ENCODE data around the gene CELF4.

The CELF4 gene

GRCh38 chr18:37249171-37249886, 316.3 kb downstream of the CELF4 start:
- DNase-seq: no peak

DNA sequence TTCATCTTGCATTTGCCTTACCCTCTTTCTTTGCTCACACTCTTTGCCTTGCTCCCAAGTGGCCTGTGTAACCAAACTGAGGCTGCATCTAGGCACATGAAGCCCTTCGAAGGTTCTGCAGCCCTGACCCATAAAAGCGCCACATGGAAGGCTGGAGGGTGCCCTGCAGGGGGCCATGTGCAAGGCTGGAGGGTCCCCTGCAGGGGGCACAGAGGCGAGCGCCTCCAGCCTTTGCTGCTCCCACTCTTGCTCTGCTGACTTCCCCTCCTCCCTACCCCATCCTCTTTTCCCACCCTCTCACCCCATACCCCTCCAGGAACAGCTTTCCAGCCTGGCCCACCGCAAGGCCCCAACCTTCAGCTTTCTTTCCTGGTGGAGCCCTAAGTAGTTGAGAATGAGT, 317.3 kb downstream of the CELF4 start:
- no peak for DNase-seq

- no peak for DNase-seq
These were observed 318.0 kb downstream of the CELF4 start for GRCh38 chr18:37247497-37248161.

DNA sequence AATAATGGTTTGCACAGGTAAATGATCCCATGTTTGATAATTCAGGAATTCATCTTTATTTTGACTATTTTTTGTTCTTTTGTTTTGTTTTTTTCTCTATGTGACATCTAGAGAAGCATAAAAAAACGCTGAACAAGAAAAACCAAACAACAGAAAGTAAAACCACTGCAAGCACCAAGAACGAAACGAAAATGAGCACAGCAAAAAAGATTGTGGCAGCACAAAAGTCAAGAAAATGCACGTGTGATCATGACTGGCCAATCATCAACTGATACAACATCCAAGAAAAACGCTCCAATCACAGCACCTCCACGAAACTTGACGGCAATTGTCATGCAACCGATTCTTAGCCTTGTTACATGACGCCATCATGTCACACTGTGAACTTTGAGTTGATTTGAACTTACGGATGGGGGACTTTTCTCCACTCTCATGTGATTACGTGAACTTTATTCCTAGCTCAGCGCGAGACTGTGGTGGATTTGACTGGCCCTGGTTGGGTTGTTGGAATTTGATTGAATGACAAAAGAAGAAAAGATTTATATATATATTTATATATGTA, 318.7 kb downstream of the CELF4 start:
- DNase-seq: no peak

DNA sequence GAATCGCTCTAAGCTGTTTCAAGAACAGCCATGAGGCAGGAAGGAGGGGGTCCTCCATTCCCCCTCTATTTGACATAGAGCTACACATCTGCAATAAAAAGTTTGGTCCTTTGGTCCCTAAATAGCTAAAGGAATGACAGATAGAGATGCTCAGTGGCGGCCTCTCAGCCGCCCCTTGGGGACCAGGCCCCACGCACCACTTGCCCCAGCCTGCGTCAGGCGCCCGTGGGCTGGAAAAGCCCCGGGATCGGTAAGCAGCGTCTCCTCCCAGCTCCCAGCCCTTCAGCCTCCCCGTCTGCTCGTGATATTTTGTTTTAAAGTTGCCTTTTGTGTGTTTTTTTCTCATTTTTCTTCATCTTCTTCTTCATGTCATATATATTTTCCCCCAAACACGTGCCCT, 321.0 kb downstream of the CELF4 start:
- no peak for DNase-seq

DNA sequence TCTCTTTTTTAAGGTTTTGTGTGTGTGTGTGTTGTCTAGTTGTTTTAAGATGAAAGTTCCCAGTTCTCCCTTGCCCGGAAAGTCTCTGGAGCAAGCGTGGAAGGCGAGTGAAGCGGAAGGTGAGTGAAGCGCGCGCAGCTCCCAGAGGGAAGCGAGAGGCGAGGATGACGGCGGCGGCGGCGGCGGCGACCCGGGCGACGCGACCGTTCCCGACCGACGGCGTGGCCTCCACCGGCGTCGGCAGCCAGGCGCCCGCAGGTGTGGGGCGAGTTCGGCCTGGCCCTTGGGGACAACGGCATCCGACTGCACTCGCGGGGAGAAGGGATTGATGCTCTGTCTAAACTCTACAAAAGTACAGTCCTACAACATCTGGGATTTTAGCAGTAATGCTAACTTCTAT, 321.9 kb downstream of the CELF4 start:
- DNase-seq: no peak

DNA sequence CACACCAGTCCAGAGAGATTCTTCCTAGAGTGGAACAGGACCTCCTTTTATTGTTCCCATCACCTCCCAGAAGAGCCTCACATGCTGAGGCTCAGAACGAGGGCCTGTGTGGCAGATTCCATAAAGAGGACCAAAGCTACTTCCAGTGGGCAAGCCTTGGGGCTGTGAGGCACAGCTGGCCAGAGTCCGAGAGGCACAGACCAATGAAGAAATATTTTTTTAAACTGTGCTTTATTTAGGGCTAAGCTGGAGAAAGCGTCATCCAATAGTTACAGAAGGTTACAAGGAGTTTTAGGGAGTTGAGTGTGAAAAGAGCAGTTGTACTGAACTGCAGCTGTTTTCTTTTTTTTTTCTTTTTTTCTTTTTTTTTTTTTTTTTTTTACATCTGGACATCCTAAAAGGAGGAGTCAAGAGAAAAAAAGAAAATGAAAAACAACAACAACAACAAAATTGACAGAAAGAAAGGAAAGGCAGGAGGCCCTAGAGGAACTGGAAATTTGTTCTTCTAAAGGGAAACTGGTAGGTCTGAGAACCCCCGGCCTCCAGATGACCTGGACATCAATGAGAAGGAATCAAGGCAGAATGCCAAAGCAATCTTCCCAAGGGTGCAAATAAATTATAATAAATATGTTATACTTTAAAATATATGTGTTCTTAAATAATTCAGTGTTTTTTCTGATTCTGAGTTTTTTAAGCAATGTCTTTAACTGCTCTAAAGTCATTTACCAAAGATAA, 322.6 kb downstream of the CELF4 start:
- no peak for DNase-seq

DNA sequence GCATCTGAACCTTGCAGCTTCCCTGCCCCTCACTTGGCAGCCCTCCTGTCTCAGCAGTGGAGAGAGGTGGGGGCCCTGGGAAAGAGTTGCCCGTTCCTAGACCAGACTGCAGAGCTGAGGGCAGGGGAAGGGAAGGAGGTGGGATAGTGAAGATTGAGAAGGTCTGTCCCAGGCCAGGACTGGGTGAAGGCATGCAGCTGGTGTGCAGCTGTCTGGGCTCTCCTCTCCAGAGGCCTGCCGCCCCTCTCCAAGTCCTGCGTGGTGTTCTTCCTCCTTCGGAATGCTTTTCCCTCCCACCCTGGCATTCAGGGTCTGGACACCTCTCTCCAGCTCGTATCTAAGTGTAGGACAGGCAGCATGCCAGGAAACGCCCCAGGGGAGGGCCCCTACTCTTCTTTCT, 323.5 kb downstream of the CELF4 start:
- no peak for DNase-seq

DNA sequence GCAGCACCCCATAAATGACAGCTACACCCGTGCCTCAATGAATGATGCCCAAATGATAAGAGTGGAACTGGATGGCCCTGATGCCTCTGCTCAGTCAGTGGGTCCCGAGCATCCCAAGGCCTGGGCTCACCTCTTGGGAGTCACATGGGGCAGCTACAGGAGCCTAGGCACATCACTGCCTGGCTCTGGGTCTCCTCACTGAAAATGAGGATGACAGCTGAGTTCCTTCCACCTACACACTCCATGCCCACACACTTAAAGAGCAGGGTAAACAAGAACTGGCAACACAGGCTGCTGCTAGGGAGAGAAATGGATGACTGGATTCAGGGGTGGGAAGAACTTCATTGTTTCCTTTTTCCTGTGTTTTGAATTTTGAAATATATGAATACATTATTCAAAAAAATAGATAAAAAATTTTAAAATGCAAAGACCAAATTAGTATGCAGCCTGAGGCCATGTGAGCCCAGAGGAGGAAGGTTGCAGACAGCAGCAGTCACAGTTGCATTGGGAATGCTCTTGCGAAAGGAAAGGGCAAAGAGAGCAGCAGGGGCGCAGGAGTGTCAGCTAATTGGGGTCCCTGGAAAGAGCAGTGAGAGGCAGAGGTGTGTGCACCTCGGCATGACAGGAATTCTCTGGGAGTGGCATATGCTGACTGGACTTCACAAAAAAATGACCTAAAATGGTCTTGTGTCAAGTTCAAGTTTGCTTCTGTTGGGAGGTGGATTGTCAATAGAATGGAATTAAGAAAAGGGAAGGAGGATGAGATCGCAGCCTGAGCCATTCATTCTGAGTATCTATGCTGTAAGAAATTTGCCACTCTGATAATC, 327.1 kb downstream of the CELF4 start:
- DNase-seq: no peak

DNA sequence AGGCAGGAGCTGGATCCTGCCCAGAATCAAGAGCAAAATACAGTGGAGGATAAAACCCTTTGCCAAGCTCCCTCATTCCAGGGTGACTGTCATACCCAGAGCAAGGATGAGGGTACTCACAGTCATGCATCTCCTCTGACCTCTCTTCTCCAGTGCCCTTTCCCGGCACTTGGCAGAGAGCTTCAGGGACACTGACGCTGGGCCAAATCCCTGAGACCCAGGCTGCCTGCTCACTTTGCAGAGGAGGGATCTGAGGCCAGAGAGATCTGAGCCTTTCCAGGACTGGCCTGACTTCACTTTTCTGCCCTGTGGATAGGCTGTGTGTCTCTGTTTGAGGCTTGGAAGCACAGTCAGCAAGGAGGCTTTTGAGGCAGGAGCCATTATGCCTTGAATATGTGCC, 330.0 kb downstream of the CELF4 start:
- DNase-seq: no peak

DNA sequence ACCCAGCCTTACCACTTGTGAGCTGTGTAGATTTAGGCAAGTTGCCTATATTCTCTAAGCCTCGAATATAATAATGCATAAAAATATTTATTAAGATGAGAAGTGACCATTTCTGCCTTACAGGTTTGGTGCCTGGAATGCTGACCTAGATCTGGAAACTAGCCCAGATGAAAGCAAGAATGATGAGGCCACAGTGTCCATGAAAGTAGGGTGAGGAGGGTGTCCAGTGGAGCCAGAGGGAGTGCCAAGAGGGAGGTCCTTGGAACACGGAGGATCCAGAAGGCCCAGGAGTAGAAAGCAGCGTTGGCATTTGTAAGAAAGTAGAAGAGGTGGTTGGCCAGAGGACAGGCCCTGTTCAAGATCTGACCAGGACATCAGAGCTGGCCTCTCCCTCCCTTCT, 334.3 kb downstream of the CELF4 start:
- DNase-seq: no peak

- DNase-seq: no peak
These were observed 334.8 kb downstream of the CELF4 start for GRCh38 chr18:37230768-37231167.

GRCh38 chr18:37225279-37225678, 340.3 kb downstream of the CELF4 start:
- no peak for DNase-seq

DNA sequence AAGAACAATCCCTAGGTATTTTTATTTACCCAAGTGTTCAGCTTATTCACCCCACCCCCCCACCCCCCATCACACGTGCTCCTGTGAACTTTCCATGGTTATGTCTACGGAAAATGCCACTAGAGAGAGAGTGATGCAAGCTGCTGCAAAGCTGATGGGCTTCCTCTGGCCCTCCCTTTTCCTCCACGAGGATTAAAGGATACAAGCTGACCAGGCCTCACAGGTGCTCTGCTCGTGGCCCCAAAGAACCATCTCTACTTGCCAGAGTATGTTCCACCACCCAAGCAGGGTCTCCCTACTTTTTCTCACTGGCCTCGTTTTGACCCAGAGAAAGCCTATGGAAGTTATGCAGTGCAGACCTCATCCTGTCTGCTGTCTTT, 342.6 kb downstream of the CELF4 start:
- DNase-seq: no peak

- DNase-seq: no peak
These were observed 343.1 kb downstream of the CELF4 start for GRCh38 chr18:37222354-37222998.

DNA sequence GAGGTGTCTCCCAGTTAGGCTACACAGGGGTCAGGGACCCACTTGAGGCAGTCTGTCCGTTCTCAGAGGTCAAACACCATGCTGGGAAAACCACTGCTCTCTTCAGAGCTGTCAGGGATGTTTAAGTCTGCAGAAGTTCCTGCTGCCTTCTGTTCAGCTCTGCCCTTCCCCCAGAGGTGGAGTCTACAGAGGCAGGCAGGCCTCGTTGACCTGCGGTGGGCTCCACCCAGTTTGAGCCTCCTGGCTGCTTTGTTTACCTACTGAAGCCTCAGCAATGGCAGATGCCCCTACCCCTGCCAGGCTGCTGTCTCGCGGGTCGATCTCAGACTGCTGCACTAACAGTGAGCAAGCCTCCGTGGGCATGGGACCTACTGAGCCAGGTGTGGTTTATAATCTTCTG, 346.3 kb downstream of the CELF4 start:
- DNase-seq: no peak

DNA sequence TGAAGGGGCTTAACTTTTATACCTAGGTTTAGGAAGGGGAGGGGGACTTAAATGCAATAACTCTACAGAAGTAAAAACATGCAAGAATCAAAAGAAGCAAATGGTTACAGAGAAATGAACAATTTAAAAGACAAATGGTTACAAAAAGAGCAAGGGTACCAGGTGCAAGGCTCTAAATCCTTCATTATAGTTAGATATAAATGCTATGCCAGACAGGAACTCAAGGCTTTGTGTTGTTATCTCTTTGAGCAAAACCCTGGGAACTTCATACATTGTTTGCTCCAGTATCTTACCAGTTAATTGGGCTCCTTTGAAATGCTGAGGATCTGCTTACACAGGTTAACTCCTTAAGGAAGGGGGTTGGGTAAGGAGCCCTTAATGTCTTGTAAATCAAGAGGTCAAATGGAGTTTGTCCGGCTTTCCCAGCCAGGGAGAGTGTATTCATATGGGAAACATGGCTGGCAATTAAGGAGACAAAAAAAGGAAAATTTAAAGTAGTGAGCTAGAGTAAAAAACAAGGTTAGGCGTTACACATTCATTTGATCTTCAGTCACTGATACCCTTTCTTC, 347.5 kb downstream of the CELF4 start:
- no peak for DNase-seq

DNA sequence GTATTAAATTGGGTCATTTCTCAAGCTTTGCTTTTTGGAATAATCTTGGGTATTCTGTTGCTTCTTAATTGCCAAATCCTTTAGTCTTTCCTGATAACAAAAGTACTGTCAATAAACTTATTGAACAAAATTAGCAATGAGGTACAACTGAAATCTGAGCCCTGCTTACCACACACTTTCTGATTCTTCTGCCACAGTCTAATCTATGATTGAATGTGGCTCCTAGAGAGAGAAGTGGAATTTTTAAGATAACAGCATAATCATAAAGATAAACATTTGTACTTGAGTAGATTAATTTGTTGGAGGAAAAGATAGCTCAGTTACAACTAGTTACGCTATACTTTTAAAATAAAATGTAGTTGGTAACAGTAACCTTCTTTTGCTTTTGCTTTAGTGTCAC, 354.8 kb downstream of the CELF4 start:
- no peak for DNase-seq

DNA sequence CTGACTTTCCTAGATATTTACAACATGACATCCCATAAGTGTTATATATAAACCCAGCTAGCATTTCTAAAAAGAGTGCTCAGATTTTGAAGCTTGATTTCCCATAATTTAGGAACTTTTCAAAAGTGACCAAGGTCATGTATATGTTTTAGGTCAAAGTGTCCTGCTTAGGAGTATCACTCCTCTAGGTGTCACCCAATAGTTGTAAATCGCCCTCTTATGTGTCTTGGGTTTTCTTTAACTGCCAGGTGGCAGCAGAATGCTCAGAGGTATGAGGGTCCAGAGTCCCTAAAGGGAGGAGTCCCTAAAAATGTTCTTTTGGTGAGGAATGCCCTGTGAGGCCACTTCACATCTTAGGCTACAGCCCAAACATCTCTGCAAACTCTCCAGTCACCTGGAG, 358.3 kb downstream of the CELF4 start:
- no peak for DNase-seq

DNA sequence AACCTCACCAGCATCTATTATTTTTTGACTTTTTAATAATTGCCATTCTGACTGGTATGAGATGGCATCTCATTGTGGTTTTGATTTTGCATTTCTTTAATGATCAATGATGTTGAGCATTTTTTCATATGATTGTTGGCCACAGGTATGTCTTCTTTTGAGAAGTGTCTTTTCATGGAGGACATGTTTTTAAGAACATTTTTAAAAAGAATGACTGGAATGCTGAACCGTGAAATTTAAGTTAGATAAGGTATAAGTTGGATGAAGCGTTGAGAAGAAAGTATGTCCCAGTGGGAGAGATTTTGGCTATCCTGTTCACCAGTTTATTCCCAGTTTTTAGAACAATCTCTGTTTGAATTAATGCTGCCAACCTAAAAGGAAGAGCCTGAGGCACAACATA, 365.9 kb downstream of the CELF4 start:
- no peak for DNase-seq
